Naive thymus-derived CD4-positive, alpha-beta T cell (primary cell): Measurements from ENCODE around the gene EIF4A3. TPM values are rescaled to one million over a fixed set of nuclear protein-coding genes. Genes with fewer than 3 reads are reported as not detected.

Source experiments
- ATAC-seq: fragments of 150-1000 bp; cut with Tn5 transposase; 2 replicates; pipeline ENCODE4 v1.10.0; 2021; ENCODE audit warnings: mild to moderate bottlenecking, moderate library complexity
- CTCF ChIA-PET: fragments of 350-600 bp; sonication (Branson Sonifier 250); formaldehyde crosslinking; loops from one replicate; lab custom pipeline; 2021; ENCODE audit warnings: antibody characterized with exemption; lab: Charles Lee
- POLR2A ChIA-PET: fragments of 350-600 bp; sonication (Branson Sonifier 250); formaldehyde crosslinking; loops from one replicate; lab custom pipeline; 2021; ENCODE audit warnings: antibody characterized with exemption, inconsistent platforms; lab: Charles Lee
- DNase-seq, 9 donors: peaks; one replicate each; pipeline versions ENCODE4 v3.0.0 to v3.0.0-alpha.2; 2020 to 2022; ENCODE audit warnings: mixed read lengths in 1 of 9
- H3K27ac ChIP-seq: one replicate; pipeline ENCODE4 v1.7.0; 2013; ENCODE audit warnings: mild to moderate bottlenecking, low read depth, low read length, moderate library complexity
- H3K27me3 ChIP-seq, 2 donors: one replicate each; pipeline ENCODE4 v1.7.0; 2013; ENCODE audit warnings: low read length in 2 of 2, mild to moderate bottlenecking in 2 of 2, moderate library complexity in 2 of 2; ENCODE audit not compliant: control insufficient read depth in 2 of 2, insufficient read depth in 2 of 2
- H3K36me3 ChIP-seq, 3 experiments: 1 replicate in 2 of 3; 2 replicates in 1 of 3; pipeline ENCODE4 v1.7.0; 2013; ENCODE audit warnings: low read length in 3 of 3, mild to moderate bottlenecking in 3 of 3, moderate library complexity in 1 of 3; ENCODE audit not compliant: insufficient read depth in 3 of 3, control insufficient read depth in 2 of 3
- H3K4me1 ChIP-seq, 2 donors: one replicate each; pipeline ENCODE4 v1.7.0; 2013; ENCODE audit warnings: low read length in 2 of 2, mild to moderate bottlenecking in 2 of 2, moderate library complexity in 1 of 2; ENCODE audit not compliant: control insufficient read depth in 2 of 2, insufficient read depth in 2 of 2
- H3K4me3 ChIP-seq: 2 replicates; pipeline ENCODE4 v1.7.0; 2013; ENCODE audit warnings: mild to moderate bottlenecking, low read length
- H3K9me3 ChIP-seq, 3 experiments: 1 replicate in 2 of 3; 2 replicates in 1 of 3; pipeline ENCODE4 v1.7.0; 2013; ENCODE audit warnings: low read length in 3 of 3; ENCODE audit not compliant: control insufficient read depth in 2 of 3
- H3K27ac Mint-ChIP-seq, 9 donors: one replicate each; pipeline ENCODE4 v1.8.0; 2020 to 2022; ENCODE audit warnings: mixed read lengths in 9 of 9, mild to moderate bottlenecking in 8 of 9, moderate library complexity in 5 of 9, inconsistent platforms in 2 of 9
- H3K27me3 Mint-ChIP-seq, 5 donors: one replicate each; pipeline ENCODE4 v1.8.0; 2021 to 2022; ENCODE audit warnings: mixed read lengths in 5 of 5, mild to moderate bottlenecking in 1 of 5
- H3K36me3 Mint-ChIP-seq, 5 donors: one replicate each; pipeline ENCODE4 v1.8.0; 2020 to 2022; ENCODE audit warnings: mixed read lengths in 5 of 5, mild to moderate bottlenecking in 3 of 5, inconsistent platforms in 1 of 5
- H3K4me1 Mint-ChIP-seq, 7 donors: one replicate each; pipeline ENCODE4 v1.8.0; 2020 to 2022; ENCODE audit warnings: mixed read lengths in 7 of 7, mild to moderate bottlenecking in 3 of 7, inconsistent platforms in 1 of 7
- H3K4me3 Mint-ChIP-seq, 10 donors: one replicate each; pipeline ENCODE4 v1.8.0; 2020 to 2022; ENCODE audit warnings: mild to moderate bottlenecking in 10 of 10, mixed read lengths in 10 of 10, moderate library complexity in 6 of 10, inconsistent platforms in 2 of 10
- H3K9me3 Mint-ChIP-seq, 11 donors: one replicate each; pipeline ENCODE4 v1.8.0; 2020 to 2022; ENCODE audit warnings: mixed read lengths in 11 of 11, mild to moderate bottlenecking in 4 of 11, inconsistent platforms in 1 of 11, moderate library complexity in 1 of 11
- intact Hi-C, 2 donors: fragments of 100-400 bp; cut with micrococcal nuclease; formaldehyde crosslinking; loops; one replicate each; pipeline ENCODE4 v1.15.1; 2023
- polyA plus RNA-seq, 2 donors: library from polyadenylated mRNA; unstranded; fragments of 300-500 nt; fragmentation: Illumina TruSeq; gene quantifications; one replicate each; pipeline ENCODE4 v1.2.3, GENCODE V29; 2021
- total RNA-seq, 6 experiments: library from RNA in 5 of 6; stranded (reverse) in 5 of 6; gene quantifications; 1 replicate in 5 of 6; 2 replicates in 1 of 6; pipeline ENCODE4 v1.2.3 and lab custom pipeline; 2021 to 2026

EIF4A3 gene
- total and polyA plus RNA-seq, 7 experiments from 2014 or later: 48.6 to 128 (median 75.9) TPM

DNA sequence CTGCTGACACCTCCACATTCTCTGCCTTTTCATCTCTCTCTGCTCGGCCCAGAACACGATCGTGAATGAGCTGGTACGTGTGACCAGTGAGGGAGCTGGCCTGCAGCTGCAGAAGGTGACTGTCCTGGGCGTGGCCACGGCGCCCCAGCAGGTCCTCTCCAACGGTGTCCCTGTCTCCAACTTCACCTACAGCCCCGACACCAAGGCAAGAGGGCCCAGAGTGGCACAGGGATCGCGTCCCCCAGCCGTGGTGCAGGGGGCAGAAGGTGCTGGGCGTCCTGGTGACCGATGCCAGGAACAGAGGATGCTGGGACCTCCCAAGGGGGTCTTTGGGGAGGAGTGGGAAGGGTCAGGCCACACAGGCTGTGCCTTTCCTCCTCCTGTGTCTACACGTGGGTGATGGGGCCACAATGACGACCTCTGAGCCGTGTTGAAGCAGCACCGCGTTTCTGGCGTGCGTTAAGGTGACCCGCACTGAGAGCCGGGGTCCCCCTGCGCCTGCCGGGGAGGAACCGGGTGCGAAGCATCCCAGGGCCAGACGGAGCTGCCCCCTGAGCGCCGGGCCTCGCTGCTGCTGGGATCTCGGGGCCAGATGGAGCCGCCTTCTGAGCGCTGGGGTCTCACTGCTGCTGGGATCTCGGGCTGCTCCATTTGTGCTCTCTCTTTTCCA lies 28.2 kb downstream of the EIF4A3 start:
- CTCF ChIA-PET: no interaction called here
- peaks cover 0 to 2% (median 0%) of the 10 kb centered on the region in 7 donors for H3K4me1 Mint-ChIP-seq
- no peak overlapping the region for H3K4me3 ChIP-seq
- H3K27ac Mint-ChIP-seq: no peak overlapping the region
- H3K27me3 ChIP-seq: no peaks in the 10 kb centered on the region
- no peaks in the 10 kb centered on the region for H3K27me3 Mint-ChIP-seq
- H3K4me3 Mint-ChIP-seq: no peak overlapping the region
- no peaks in the 10 kb centered on the region for H3K36me3 ChIP-seq
- peaks cover 0 to 12% (median 3%) of the 10 kb centered on the region in 11 donors for H3K9me3 Mint-ChIP-seq
- no peak for DNase-seq
- ATAC-seq: no peak
- peaks cover 0 to 13% (median 4%) of the 10 kb centered on the region in 5 donors for H3K36me3 Mint-ChIP-seq
- intact Hi-C loops: no loop called here
- no peaks in the 10 kb centered on the region for H3K9me3 ChIP-seq
- POLR2A ChIA-PET: no interaction called here
- H3K4me1 ChIP-seq: no peaks in the 10 kb centered on the region
- no peak overlapping the region for H3K27ac ChIP-seq

DNA sequence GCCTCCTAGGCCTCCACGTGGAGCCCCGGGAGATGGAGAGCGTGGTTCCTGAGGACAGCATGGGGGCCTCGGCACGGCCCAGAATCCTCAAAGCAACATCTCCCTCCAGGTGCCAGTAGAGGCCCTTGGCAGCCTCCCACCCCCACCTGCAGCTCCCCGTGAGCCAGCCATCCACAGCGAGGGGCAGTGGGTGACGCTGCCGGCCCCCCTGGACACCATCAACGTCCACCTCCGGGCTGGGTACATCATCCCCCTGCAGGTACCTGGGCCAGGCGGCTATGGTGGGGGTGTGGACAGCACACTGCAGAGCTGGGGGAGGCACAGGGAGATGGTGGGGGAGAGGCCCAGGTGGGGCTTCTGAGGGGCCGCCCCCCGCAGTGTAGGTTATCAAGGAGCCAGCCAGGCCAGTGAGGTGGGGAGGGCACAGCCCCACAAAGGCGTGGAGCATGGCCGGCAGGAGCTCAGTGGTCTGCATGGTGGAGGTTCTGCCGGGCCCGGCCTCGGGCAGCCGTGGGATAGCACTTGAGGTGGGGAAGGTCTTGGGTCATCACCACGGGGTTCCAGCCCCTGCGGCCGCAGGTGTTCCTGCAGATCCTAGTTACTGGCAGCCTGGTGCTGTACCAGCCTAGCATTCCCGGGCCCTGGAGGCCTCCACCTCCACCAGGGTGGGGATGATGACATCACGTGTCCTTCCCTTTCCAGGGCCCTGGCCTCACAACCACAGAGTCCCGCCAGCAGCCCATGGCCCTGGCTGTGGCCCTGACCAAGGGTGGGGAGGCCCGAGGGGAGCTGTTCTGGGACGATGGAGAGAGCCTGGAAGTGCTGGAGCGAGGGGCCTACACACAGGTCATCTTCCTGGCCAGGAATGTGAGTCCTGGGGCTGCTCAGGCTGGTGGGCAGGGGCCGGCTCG lies 29.2 kb downstream of the EIF4A3 start:
- Histone ChIP-seq H3K27me3 (no peaks in the 10 kb centered on the region), H3K4me1 (no peaks in the 10 kb centered on the region), H3K36me3 (no peaks in the 10 kb centered on the region), H3K9me3 (no peaks in the 10 kb centered on the region), H3K27ac (no peak overlapping the region), H3K4me3 (no peak overlapping the region)
- no peak for ATAC-seq
- peaks cover 0 to 13% (median 4%) of the 10 kb centered on the region in 5 donors for H3K36me3 Mint-ChIP-seq
- CTCF ChIA-PET: no interaction called here
- H3K9me3 Mint-ChIP-seq: peaks cover 0 to 12% (median 3%) of the 10 kb centered on the region in 11 donors
- H3K27ac Mint-ChIP-seq: no peak overlapping the region
- POLR2A ChIA-PET: no interaction called here
- DNase-seq: no peak
- intact Hi-C loops: no loop called here
- H3K4me3 Mint-ChIP-seq: no peak overlapping the region
- no peaks in the 10 kb centered on the region for H3K27me3 Mint-ChIP-seq
- peaks cover 0 to 2% (median 0%) of the 10 kb centered on the region in 7 donors for H3K4me1 Mint-ChIP-seq

DNA sequence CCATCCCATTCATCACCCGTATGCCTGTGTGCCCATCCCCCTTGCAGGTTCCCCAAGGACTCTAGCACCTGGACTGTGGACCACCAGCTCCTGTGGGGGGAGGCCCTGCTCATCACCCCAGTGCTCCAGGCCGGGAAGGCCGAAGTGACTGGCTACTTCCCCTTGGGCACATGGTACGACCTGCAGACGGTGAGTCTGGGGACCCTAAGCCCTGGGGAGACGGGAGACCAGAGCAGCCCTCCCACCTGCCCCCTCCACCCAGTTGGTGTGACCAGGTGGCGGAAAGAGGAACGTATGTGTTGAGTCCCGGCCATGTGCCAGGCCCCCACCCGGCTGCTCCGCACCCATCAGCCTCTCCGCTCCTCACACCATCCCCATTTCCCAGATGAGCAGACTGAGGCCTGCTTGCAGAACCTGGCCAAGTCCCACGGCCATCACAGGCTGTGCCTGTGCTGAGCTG lies 30.0 kb downstream of the EIF4A3 start:
- Mint-ChIP-seq H3K4me1 (peaks cover 0 to 2% (median 0%) of the 10 kb centered on the region in 7 donors), H3K9me3 (peaks cover 0 to 12% (median 3%) of the 10 kb centered on the region in 11 donors), H3K36me3 (peaks cover 0 to 13% (median 4%) of the 10 kb centered on the region in 5 donors), H3K4me3 (peak overlapping the region in 1 of 10 donors; percentile 29), H3K27me3 (no peaks in the 10 kb centered on the region), H3K27ac (peak overlapping the region in 1 of 9 donors; percentile 27)
- no peak overlapping the region for H3K4me3 ChIP-seq
- no peaks in the 10 kb centered on the region for H3K4me1 ChIP-seq
- no peak for DNase-seq
- intact Hi-C loops: no loop called here
- peaks cover 0 to 5% (median 0%) of the 10 kb centered on the region in 3 experiments for H3K36me3 ChIP-seq
- ChIA-PET CTCF (no interaction called here), POLR2A (no interaction called here)
- H3K9me3 ChIP-seq: no peaks in the 10 kb centered on the region
- no peak for ATAC-seq
- H3K27ac ChIP-seq: no peak overlapping the region
- no peaks in the 10 kb centered on the region for H3K27me3 ChIP-seq

DNA sequence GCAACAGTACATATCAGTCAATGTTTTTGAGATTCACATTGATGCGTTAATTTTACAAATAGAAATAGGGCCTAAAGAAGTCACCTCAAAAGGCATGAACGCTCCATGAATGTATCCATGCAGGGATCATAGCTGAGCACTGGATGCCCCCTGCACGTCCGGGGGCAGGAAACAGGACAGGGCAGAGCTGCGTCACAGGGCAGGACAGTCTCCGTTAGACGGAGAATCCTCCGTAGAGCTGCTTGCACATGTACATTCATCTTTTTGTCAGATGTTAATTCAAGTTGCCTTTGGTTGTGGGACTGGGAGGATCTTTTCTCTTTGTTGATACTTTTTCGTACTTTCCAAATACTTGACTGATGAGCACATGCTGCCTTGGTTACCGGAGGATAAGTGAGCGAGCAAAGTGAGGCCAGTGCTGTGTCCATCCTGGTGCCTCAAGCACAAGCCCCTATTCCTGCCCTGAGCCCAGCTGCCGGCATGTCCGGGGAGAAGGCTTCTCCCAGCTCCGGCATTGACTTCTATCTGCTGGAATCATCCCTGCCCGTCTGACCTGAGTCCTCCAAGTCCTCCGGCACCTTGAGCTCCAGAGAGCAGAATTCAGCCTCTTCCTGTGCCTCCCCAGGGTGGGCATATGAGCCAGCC lies 30.5 kb downstream of the EIF4A3 start:
- H3K4me1 Mint-ChIP-seq: peaks cover 0 to 2% (median 0%) of the 10 kb centered on the region in 7 donors
- Histone ChIP-seq H3K9me3 (no peaks in the 10 kb centered on the region), H3K36me3 (peaks cover 0 to 5% (median 0%) of the 10 kb centered on the region in 3 experiments), H3K27ac (no peak overlapping the region), H3K4me1 (no peaks in the 10 kb centered on the region), H3K27me3 (no peaks in the 10 kb centered on the region), H3K4me3 (no peak overlapping the region)
- DNase-seq: no peak
- H3K4me3 Mint-ChIP-seq: no peak overlapping the region
- no peak for ATAC-seq
- no peaks in the 10 kb centered on the region for H3K27me3 Mint-ChIP-seq
- ChIA-PET CTCF (no interaction called here), POLR2A (no interaction called here)
- H3K36me3 Mint-ChIP-seq: peaks cover 0 to 13% (median 4%) of the 10 kb centered on the region in 5 donors
- peaks cover 0 to 12% (median 3%) of the 10 kb centered on the region in 11 donors for H3K9me3 Mint-ChIP-seq
- intact Hi-C loops: no loop called here
- peak overlapping the region in 1 of 9 donors; percentile 27 for H3K27ac Mint-ChIP-seq

DNA sequence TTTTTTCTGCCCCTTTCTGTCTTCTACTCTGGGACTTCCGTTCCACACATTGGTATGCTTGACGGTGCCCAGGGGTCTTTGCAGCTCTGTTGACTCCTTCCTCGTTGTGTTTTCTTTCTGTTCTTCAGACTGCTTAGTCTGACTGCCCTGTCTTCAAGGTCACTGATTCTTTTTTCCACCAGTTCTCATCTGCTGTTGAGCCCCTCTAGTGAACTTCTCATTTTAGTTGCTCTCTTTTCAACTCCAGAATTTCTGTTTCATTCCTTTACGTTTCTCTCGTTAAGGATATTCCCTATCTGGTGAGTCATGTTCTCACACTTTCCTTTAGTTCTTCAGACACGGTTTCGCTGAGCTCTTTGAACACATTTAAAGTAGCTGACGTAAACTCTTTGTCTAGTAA lies 31.8 kb downstream of the EIF4A3 start:
- intact Hi-C loops: no loop called here

DNA sequence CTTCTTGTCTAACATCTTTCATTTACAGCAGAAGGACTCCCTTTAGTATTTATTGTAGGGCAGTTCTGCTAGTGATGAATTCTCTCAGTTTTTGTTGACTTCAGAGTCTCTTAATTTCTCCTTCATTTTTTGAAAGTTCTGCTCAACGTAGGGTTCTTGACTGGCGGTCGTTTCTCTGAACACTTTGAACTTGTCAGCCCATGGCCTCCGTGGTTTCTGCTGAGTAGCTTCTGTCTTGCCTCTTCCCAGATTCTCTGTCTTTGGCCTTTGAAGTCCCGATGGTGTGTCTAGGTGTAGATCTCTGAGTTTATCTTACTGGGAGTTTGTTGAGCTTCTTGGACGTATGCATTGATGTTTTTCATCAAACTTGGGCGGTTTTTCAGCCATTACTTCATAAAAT lies 32.2 kb downstream of the EIF4A3 start:
- Mint-ChIP-seq H3K36me3 (peaks cover 0 to 13% (median 4%) of the 10 kb centered on the region in 5 donors), H3K4me1 (peaks cover 0 to 3% (median 0%) of the 10 kb centered on the region in 7 donors), H3K27ac (peak overlapping the region in 2 of 9 donors; percentile 20 to 54), H3K4me3 (peak overlapping the region in 1 of 10 donors; percentile 53), H3K27me3 (no peaks in the 10 kb centered on the region), H3K9me3 (peaks cover 0 to 12% (median 3%) of the 10 kb centered on the region in 11 donors)
- Histone ChIP-seq H3K9me3 (no peaks in the 10 kb centered on the region), H3K27ac (no peak overlapping the region), H3K4me3 (no peak overlapping the region), H3K27me3 (no peaks in the 10 kb centered on the region), H3K36me3 (peaks cover 0 to 5% (median 0%) of the 10 kb centered on the region in 3 experiments), H3K4me1 (no peaks in the 10 kb centered on the region)
- ChIA-PET CTCF (no interaction called here), POLR2A (interaction anchor here (1.3 kb wide), 1 partner anchor 13 kb away, joined by 3 read pairs; the partner anchor contains the start of gene GAA)
- no peak for ATAC-seq
- intact Hi-C loops: no loop called here
- DNase-seq: no peak

More for the DNA sequence above, 31.8 kb downstream of the EIF4A3 start:
- POLR2A ChIA-PET: interaction anchor here (1.3 kb wide), 1 partner anchor 14 kb away, joined by 3 read pairs; the partner anchor contains the start of gene GAA
- peak overlapping the region in 2 of 9 donors; percentile 20 to 54 for H3K27ac Mint-ChIP-seq
- H3K4me1 Mint-ChIP-seq: peaks cover 0 to 3% (median 0%) of the 10 kb centered on the region in 7 donors
- H3K36me3 ChIP-seq: peaks cover 0 to 5% (median 0%) of the 10 kb centered on the region in 3 experiments
- ATAC-seq (no peak), DNase-seq (no peak)
- H3K4me1 ChIP-seq: no peaks in the 10 kb centered on the region
- H3K9me3 Mint-ChIP-seq: peaks cover 0 to 12% (median 3%) of the 10 kb centered on the region in 11 donors
- H3K9me3 ChIP-seq: no peaks in the 10 kb centered on the region
- no peak overlapping the region for H3K4me3 ChIP-seq
- peak overlapping the region in 1 of 10 donors; percentile 53 for H3K4me3 Mint-ChIP-seq
- no peak overlapping the region for H3K27ac ChIP-seq
- H3K27me3 ChIP-seq: no peaks in the 10 kb centered on the region
- peaks cover 0 to 13% (median 4%) of the 10 kb centered on the region in 5 donors for H3K36me3 Mint-ChIP-seq
- no peaks in the 10 kb centered on the region for H3K27me3 Mint-ChIP-seq
- CTCF ChIA-PET: no interaction called here
